SK-N-SH treated with all-trans-retinoic acid at 6 μM for 48 hours (cell line): Measurements from ENCODE around the gene NR1I3.

ENCODE experiments used
- ATAC-seq: fragments of 200-7000 bp; cut with Tn5 transposase; 3 replicates; pipeline ENCODE4 v1.9.1; 2020; ENCODE audit warnings: mild to moderate bottlenecking, moderate library complexity
- ARNTL ChIP-seq: fragments of 450-650 bp; formaldehyde crosslinking; IDR thresholded peaks from 2 replicates; pipeline ENCODE4 v1.5.0; 2020; ENCODE audit warnings: low read depth, mild to moderate bottlenecking, moderate library complexity, borderline replicate concordance
- BACH2 ChIP-seq: fragments of 250-450 bp; sonication (Bioruptor Pico); IDR thresholded peaks from 2 replicates; pipeline ENCODE4 v1.9.0; 2021; ENCODE audit warnings: mild to moderate bottlenecking, borderline replicate concordance
- CREB5 ChIP-seq: fragments of 250-450 bp; sonication (Bioruptor Pico); IDR thresholded peaks from 2 replicates; pipeline ENCODE4 v1.5.1; 2020; ENCODE audit warnings: low read depth, mild to moderate bottlenecking, moderate library complexity
- CSDC2 ChIP-seq: fragments of 250-450 bp; sonication (Bioruptor Pico); IDR thresholded peaks from 2 replicates; pipeline ENCODE4 v1.5.0; 2020; ENCODE audit warnings: mild to moderate bottlenecking, moderate library complexity
- CSRNP3 ChIP-seq: fragments of 250-450 bp; sonication (Bioruptor Pico); IDR thresholded peaks from 2 replicates; pipeline ENCODE4 v1.5.1; 2021; ENCODE audit warnings: mild to moderate bottlenecking, moderate library complexity
- ISL1 ChIP-seq: fragments of 250-450 bp; sonication (Bioruptor Pico); IDR thresholded peaks from 2 replicates; pipeline ENCODE4 v2.1.2; 2022; ENCODE audit warnings: mild to moderate bottlenecking, moderate library complexity
- OSR1 ChIP-seq: fragments of 250-450 bp; sonication (Bioruptor Pico); IDR thresholded peaks from 2 replicates; pipeline ENCODE4 v1.8.0; 2022; ENCODE audit warnings: moderate library complexity, mild to moderate bottlenecking, inconsistent platforms
- PATZ1 ChIP-seq: fragments of 250-450 bp; sonication (Bioruptor Pico); IDR thresholded peaks from 2 replicates; pipeline ENCODE4 v1.8.0; 2020; ENCODE audit warnings: mild to moderate bottlenecking, moderate library complexity, borderline replicate concordance
- POU6F1 ChIP-seq: fragments of 250-450 bp; sonication (Bioruptor Pico); IDR thresholded peaks from 2 replicates; pipeline ENCODE4 v1.8.0; 2021; ENCODE audit warnings: low read depth, mild to moderate bottlenecking, moderate library complexity, borderline replicate concordance
- SNAI2 ChIP-seq: fragments of 250-450 bp; sonication (Bioruptor Pico); IDR thresholded peaks from 2 replicates; pipeline ENCODE4 v1.5.0; 2020; ENCODE audit warnings: mild to moderate bottlenecking, moderate library complexity
- TCF4 ChIP-seq: fragments of 250-450 bp; sonication (Bioruptor Pico); IDR thresholded peaks from 2 replicates; pipeline ENCODE4 v1.8.0; 2021; ENCODE audit warnings: mild to moderate bottlenecking, moderate library complexity, borderline replicate concordance
- TOX ChIP-seq: fragments of 250-450 bp; sonication (Bioruptor Pico); IDR thresholded peaks from 2 replicates; pipeline ENCODE4 v1.8.0; 2021; ENCODE audit warnings: mild to moderate bottlenecking, moderate library complexity, borderline replicate concordance
- TSHZ2 ChIP-seq: fragments of 250-450 bp; sonication (Bioruptor Pico); IDR thresholded peaks from 2 replicates; pipeline ENCODE4 v1.5.0; 2020; ENCODE audit warnings: mild to moderate bottlenecking, moderate library complexity
- ZFP30 ChIP-seq: fragments of 450-650 bp; formaldehyde crosslinking; IDR thresholded peaks from 2 replicates; pipeline ENCODE4 v1.5.0; 2022; ENCODE audit warnings: mild to moderate bottlenecking, moderate library complexity
- ZNF565 ChIP-seq: fragments of 450-650 bp; formaldehyde crosslinking; conservative IDR thresholded peaks from 2 replicates; pipeline ENCODE4 v1.5.0; 2020; ENCODE audit warnings: low read depth, mild to moderate bottlenecking, moderate library complexity
- ZNF8 ChIP-seq: fragments of 450-650 bp; formaldehyde crosslinking; IDR thresholded peaks from 2 replicates; pipeline ENCODE4 v1.5.0; 2020; ENCODE audit warnings: mild to moderate bottlenecking, moderate library complexity

NR1I3 gene

GRCh38 chr1:161182214-161182613 is 55.8 kb downstream of the NR1I3 start:
- no peak for TF ChIP-seq TCF4 (CRISPR knock-in tag)
- TF ChIP-seq ZNF8 (CRISPR knock-in tag): no peak
- TF ChIP-seq ZFP30 (CRISPR knock-in tag): no peak
- TF ChIP-seq POU6F1: no peak
- TF ChIP-seq ZNF565: no peak
- TF ChIP-seq BACH2: no peak
- no peak for TF ChIP-seq PATZ1 (CRISPR knock-in tag)
- no peak for TF ChIP-seq ARNTL (CRISPR knock-in tag)
- TF ChIP-seq CSRNP3 (CRISPR knock-in tag): no peak
- TF ChIP-seq SNAI2 (CRISPR knock-in tag): no peak
- TF ChIP-seq CSDC2 (CRISPR knock-in tag): no peak
- TF ChIP-seq TOX (CRISPR knock-in tag): no peak
- no peak for TF ChIP-seq CREB5
- TF ChIP-seq OSR1 (CRISPR knock-in tag): no peak
- no peak for TF ChIP-seq TSHZ2 (CRISPR knock-in tag)
- ATAC-seq: no peak

- TF ChIP-seq ISL1: no peak
- no peak for TF ChIP-seq BACH2
- no peak for TF ChIP-seq PATZ1 (CRISPR knock-in tag)
- no peak for ATAC-seq
Measured at GRCh38 chr1:161180639-161181038, 57.4 kb downstream of the NR1I3 start.

GRCh38 chr1:161179698-161180097 is 58.3 kb downstream of the NR1I3 start:
- no peak for ATAC-seq
- TF ChIP-seq ARNTL (CRISPR knock-in tag): no peak
